Cardiac ventricle fibroblast (primary cell): ENCODE results near the gene OPRD1. TPM values are rescaled to one million over a fixed set of nuclear protein-coding genes. Genes with fewer than 3 reads are reported as not detected.

Experiments
- total RNA-seq: library from RNA; depleted of rRNA; stranded (reverse); fragments of >200 nt; gene quantifications from 2 replicates; pipeline ENCODE4 v1.2.3, GENCODE V29; 2015

OPRD1 gene
- not detected in 2 replicates for total RNA-seq

GRCh38 chr1:28811766-28812668, at the start of gene OPRD1:
TSS of gene OPRD1 (plus strand) at chr1:28812170. CDS start at chr1:28812384, 214 bp downstream.

GRCh38 chr1:28914228-28915030, 102.5 kb downstream of the OPRD1 start, which contains the start of gene EPB41:
TSS of gene EPB41 (plus strand) at chr1:28914569. CDS start at chr1:28987438, 72,869 bp downstream.

Other genes starting within 250 kb of the OPRD1 start
- gene RAB42, start 219.9 kb upstream of the OPRD1 start, total RNA-seq, result 3.2 and 6.8 TPM in 2 replicates
- gene TAF12, start 169.1 kb upstream of the OPRD1 start, total RNA-seq, result 24.1 and 29.5 TPM in 2 replicates
- gene RNU11, start 163.6 kb upstream of the OPRD1 start, total RNA-seq, result not detected in 2 replicates
- gene GMEB1, start 143.4 kb upstream of the OPRD1 start, total RNA-seq, result 5.9 and 7.1 TPM in 2 replicates
- gene YTHDF2, start 75.2 kb upstream of the OPRD1 start, total RNA-seq, result 39.8 and 44.1 TPM in 2 replicates
- gene EPB41, start 102.4 kb downstream of the OPRD1 start, total RNA-seq, result 2.9 and 3.5 TPM in 2 replicates